Stimulated activated CD8-positive, alpha-beta memory T cell treated with anti-CD3 and anti-CD28 coated beads, Interleukin-15, amount 100 ng/mL, for 4 hours (primary cell): Measurements from ENCODE around the gene DDX4.

Experiments
- DNase-seq, 2 donors: peaks; one replicate each; pipeline ENCODE4 v3.0.0-alpha.2; 2020; ENCODE audit warnings: low read depth in 2 of 2

DDX4 gene

GRCh38 chr5:55865831-55866230 lies 128.0 kb downstream of the DDX4 start:
- DNase-seq, result no peak

- no peak for DNase-seq
These were observed 128.6 kb downstream of the DDX4 start for GRCh38 chr5:55866485-55866884.
